Measurements from ENCODE around the gene TTC4. TPM values are rescaled to one million over a fixed set of nuclear protein-coding genes. Genes with fewer than 3 reads are reported as not detected.

Gene TTC4
- total RNA-seq, 4 donors from 2014 or later, result 15.5 to 37.4 (median 24.6) TPM

DNA sequence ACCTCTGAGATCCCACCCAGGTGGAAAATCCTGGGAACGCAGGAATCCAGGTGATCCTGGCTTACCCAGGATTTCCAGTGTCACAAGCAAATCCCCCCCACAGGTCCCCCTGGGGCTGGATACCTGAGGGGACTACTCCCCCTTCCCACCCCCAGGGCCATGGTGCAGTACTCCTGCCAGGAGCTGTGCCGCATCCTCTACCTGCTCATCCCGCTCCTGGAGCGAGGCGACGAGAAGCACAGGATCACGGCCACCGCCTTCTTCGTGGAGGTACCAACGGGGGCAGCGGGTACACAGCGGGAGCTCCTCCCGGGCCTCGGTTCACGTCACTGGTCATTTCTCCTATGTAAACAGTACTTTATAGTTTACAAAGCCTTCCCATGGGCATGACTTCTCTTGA, 20.4 kb upstream of the TTC4 start:
- DNase-seq (ENCODE audit: low spot score) (no peak), ATAC-seq (ENCODE audit: low FRiP score) (no peak)
- TF ChIP-seq, protein P1, sequence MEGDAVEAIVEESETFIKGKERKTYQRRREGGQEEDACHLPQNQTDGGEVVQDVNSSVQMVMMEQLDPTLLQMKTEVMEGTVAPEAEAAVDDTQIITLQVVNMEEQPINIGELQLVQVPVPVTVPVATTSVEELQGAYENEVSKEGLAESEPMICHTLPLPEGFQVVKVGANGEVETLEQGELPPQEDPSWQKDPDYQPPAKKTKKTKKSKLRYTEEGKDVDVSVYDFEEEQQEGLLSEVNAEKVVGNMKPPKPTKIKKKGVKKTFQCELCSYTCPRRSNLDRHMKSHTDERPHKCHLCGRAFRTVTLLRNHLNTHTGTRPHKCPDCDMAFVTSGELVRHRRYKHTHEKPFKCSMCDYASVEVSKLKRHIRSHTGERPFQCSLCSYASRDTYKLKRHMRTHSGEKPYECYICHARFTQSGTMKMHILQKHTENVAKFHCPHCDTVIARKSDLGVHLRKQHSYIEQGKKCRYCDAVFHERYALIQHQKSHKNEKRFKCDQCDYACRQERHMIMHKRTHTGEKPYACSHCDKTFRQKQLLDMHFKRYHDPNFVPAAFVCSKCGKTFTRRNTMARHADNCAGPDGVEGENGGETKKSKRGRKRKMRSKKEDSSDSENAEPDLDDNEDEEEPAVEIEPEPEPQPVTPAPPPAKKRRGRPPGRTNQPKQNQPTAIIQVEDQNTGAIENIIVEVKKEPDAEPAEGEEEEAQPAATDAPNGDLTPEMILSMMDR (IDR thresholded peaks at IDR 0.05), result no peak

DNA sequence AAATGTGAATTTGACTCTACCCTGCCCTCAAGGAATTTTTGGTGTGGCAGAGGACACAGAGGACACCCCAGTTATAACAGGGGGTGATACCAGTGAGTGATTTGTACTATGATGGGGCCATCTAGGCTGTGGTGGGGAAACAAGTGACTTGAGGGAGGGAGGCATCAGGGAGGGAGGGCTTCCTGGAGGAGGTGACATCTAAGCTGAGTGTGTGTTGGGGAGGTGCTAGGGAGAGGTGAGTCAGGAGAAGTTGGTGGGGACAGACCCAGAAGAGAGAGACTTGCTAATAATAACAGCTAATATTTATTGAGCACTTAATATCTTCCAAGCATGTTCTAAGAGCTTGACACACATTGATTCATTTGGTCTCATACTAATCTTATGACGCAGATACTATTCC, 19.9 kb upstream of the TTC4 start:
- DNase-seq (ENCODE audit: low spot score), result no peak
- TF ChIP-seq, protein P1 (IDR thresholded peaks at IDR 0.05), result no peak
- no peak for ATAC-seq (ENCODE audit: low FRiP score)

DNA sequence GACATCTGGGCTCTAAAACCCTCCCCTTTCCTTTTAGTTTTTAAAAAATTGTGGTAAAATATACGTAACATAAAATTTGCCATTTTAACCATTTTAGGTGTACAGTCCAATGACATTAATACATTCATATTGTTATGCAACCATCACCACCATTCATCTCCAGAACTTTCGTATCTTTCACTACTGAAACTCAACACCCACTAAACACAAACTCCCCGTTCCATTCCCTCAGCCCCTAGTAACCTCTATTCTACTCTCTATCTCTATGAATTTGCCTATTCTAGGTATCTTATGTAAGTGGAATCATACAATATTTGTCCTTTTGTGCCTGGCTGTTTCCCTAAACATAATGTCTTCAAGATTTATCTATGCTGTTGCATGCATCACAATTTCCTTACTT, 19.4 kb upstream of the TTC4 start:
- DNase-seq (ENCODE audit: low spot score), result no peak
- no peak for ATAC-seq (ENCODE audit: low FRiP score)
- TF ChIP-seq, protein P1 (IDR thresholded peaks at IDR 0.05), result no peak

DNA sequence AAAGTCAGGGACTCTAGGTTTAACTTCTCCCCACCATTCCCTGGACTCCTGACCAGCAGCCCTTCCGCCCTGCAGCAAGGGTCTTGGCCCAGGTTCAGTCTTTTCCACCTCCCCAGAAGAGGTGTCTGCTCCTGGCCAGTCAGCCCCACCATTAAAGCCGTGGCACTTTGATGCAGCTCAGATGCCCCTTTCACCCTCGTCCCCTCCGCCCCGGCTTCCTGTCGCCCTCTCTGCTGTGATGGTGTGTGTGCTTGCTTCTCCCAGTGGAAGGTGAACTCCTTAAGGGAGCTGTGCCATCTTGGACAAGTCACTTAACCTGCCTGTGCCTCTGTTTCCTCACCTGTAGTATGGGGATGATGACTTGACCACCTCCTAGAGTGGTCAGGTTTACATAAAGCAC, 17.8 kb upstream of the TTC4 start:
- ATAC-seq (ENCODE audit: low FRiP score) (no peak), DNase-seq (ENCODE audit: low spot score) (no peak)
- TF ChIP-seq, protein P1 (IDR thresholded peaks at IDR 0.05), result no peak

DNA sequence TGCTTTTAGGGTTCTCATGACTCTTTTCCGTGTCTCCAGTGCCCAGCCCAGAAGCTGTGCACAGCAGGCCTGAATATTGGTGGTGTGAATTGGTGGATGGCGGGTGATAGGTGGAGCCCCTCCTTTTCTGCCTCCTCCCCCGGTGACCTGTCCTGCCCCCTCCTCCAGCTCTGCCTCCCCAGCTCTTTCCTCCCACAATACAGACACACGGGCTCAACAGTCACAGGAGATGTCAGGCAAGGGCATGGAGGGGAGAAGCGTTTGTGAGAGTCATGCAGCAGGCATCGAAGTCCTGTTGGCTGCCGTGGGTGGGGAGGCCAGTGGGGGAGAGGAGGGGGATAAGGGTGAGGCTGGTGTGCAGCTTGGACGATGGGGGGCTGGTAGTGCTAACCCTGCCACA, 17.3 kb upstream of the TTC4 start:
- ATAC-seq (ENCODE audit: low FRiP score), result no peak
- no peak for DNase-seq (ENCODE audit: low spot score)
- TF ChIP-seq, protein P1 (IDR thresholded peaks at IDR 0.05), result no peak

DNA sequence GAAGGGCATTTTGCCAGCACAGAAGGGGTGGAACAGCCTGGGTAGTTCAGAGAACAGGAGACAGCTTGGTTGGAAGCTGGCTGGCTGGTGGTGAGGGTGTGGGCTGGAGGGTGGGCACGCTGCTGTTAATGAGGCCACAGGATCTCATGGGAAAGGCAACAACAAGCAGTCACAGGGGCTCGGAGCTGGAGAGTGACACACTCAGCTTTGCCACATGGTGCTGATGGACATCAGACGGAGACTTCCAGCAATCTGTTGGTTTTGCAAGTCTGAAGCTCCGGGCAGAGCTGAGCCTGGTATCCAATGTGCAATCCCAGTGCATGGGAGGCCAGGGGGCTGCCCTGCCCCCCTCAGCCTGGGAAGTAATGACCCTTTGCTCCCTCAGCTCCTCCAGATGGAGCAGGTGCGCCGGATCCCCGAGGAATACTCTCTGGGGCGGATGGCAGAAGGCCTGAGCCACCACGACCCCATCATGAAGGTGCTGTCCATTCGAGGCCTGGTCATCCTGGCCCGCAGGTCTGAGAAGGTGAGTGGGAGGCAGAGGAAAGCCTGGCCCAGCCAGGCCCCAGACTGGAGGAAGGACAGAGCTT, 15.6 kb upstream of the TTC4 start:
- TF ChIP-seq, protein P1 (IDR thresholded peaks at IDR 0.05), result no peak
- DNase-seq (ENCODE audit: low spot score) (no peak), ATAC-seq (ENCODE audit: low FRiP score) (no peak)

DNA sequence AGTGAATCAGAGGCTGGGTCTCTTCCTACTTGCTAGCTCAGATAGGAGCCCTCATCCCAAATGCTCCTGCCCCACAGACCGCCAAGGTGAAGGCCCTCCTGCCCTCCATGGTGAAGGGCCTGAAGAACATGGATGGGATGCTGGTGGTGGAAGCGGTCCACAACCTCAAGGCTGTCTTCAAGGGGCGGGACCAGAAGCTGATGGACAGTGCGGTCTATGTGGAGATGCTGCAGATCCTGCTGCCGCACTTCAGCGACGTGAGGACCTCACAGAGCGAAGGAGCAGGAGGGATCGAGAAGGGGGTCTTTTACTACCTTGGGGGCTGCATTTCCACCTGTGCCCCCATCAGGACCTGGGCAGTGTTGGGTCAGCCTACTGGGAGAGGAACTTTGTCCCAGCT, 14.6 kb upstream of the TTC4 start:
- ATAC-seq (ENCODE audit: low FRiP score), result no peak
- TF ChIP-seq, protein P1 (IDR thresholded peaks at IDR 0.05), result no peak
- no peak for DNase-seq (ENCODE audit: low spot score)

Measured in omental fat pad (tissue), 4 donors.